IMR-90 (cell line): ENCODE data around the gene AKIRIN2. TPM values are rescaled to one million over a fixed set of nuclear protein-coding genes. Genes with fewer than 3 reads are reported as not detected.

ENCODE experiments used
- ATAC-seq: fragments of 200-7000 bp; cut with Tn5 transposase; 2 replicates; pipeline ENCODE4 v1.9.1; 2020; ENCODE audit warnings: low read depth, mild to moderate bottlenecking, moderate library complexity
- BruUV-seq: library from RNA; stranded (reverse); fragments of 400-500 nt; replicated peaks from 2 replicates; lab custom pipeline; 2021; lab: Mats Ljungman, UMichigan
- CTCF ChIA-PET: fragments of 300-600 bp; formaldehyde crosslinking; extraction: SDS; loops from one replicate; lab custom pipeline; 2021; ENCODE audit warnings: antibody characterized with exemption; lab: Yijun Ruan, JAX
- POLR2A ChIA-PET: fragments of 300-600 bp; sonication (Branson Sonifier 250); formaldehyde crosslinking; loops from one replicate; lab custom pipeline; 2022; ENCODE audit warnings: antibody characterized with exemption; ENCODE audit not compliant: unreplicated experiment; lab: Charles Lee
- DNase-seq: peaks from one replicate; pipeline ENCODE4 v3.0.0; 2013
- H2AFZ ChIP-seq: replicated peaks from 2 replicates; pipeline ENCODE3; 2013; ENCODE audit warnings: low read length, mild to moderate bottlenecking; ENCODE audit not compliant: poor library complexity
- H2AK5ac ChIP-seq: 2 replicates; pipeline ENCODE4 v1.6.1; 2013; ENCODE audit warnings: low read depth, low read length, inconsistent platforms
- H2AK9ac ChIP-seq: replicated peaks from 2 replicates; pipeline ENCODE3; 2013; ENCODE audit warnings: mild to moderate bottlenecking, low read depth, low read length, moderate library complexity; ENCODE audit not compliant: poor library complexity
- H2BK120ac ChIP-seq: 2 replicates; pipeline ENCODE4 v1.6.1; 2013; ENCODE audit warnings: low read depth, low read length, inconsistent platforms
- H2BK15ac ChIP-seq: 3 replicates; pipeline ENCODE4 v1.6.1; 2013; ENCODE audit warnings: low read depth, low read length, inconsistent platforms
- H2BK20ac ChIP-seq: 2 replicates; pipeline ENCODE4 v1.6.1; 2013; ENCODE audit warnings: low read depth, mild to moderate bottlenecking, inconsistent platforms, low read length, moderate library complexity
- H2BK5ac ChIP-seq: 2 replicates; pipeline ENCODE4 v1.6.1; 2013; ENCODE audit warnings: mild to moderate bottlenecking, low read depth, low read length, inconsistent platforms; ENCODE audit not compliant: poor library complexity, severe bottlenecking
- H3K14ac ChIP-seq: replicated peaks from 2 replicates; pipeline ENCODE4 v1.6.1; 2013; ENCODE audit warnings: low read depth, low read length, inconsistent platforms
- H3K18ac ChIP-seq: 2 replicates; pipeline ENCODE4 v1.6.1; 2013; ENCODE audit warnings: low read depth, low read length, control low read depth
- H3K23ac ChIP-seq: 2 replicates; pipeline ENCODE4 v1.6.1; 2013; ENCODE audit warnings: low read depth, low read length, inconsistent platforms
- H3K27ac ChIP-seq: 2 replicates; pipeline ENCODE4 v1.5.1; 2013; ENCODE audit warnings: mild to moderate bottlenecking, control low read depth, low read length; ENCODE audit not compliant: insufficient read depth
- H3K27me3 ChIP-seq: 2 replicates; pipeline ENCODE4 v1.6.1; 2013; ENCODE audit warnings: low read length; ENCODE audit not compliant: control insufficient read depth, insufficient read depth
- H3K36me3 ChIP-seq: 2 replicates; pipeline ENCODE4 v1.6.1; 2013; ENCODE audit warnings: low read length, mixed read lengths; ENCODE audit not compliant: control insufficient read depth, insufficient read depth
- H3K4ac ChIP-seq: 2 replicates; pipeline ENCODE4 v1.6.1; 2013; ENCODE audit warnings: low read depth, low read length, inconsistent platforms
- H3K4me1 ChIP-seq: 2 replicates; pipeline ENCODE4 v1.6.1; 2013; ENCODE audit warnings: low read length, mixed read lengths; ENCODE audit not compliant: control insufficient read depth, insufficient read depth
- H3K4me2 ChIP-seq: 2 replicates; pipeline ENCODE4 v1.6.1; 2013; ENCODE audit warnings: low read depth, mild to moderate bottlenecking, control low read depth, low read length, moderate library complexity
- H3K4me3 ChIP-seq: 2 replicates; pipeline ENCODE4 v1.5.1; 2013; ENCODE audit warnings: low read depth, mild to moderate bottlenecking, control low read depth, low read length, moderate library complexity; ENCODE audit not compliant: insufficient read depth
- H3K56ac ChIP-seq: 2 replicates; pipeline ENCODE4 v1.6.1; 2013; ENCODE audit warnings: low read length, inconsistent platforms; ENCODE audit not compliant: insufficient read depth; ENCODE audit errors: extremely low read depth
- H3K79me1 ChIP-seq, 2 experiments: 2 replicates each; pipeline ENCODE4 v1.6.1; 2013; ENCODE audit warnings: low read length in 2 of 2, inconsistent platforms in 1 of 2, low read depth in 1 of 2
- H3K9ac ChIP-seq: 2 replicates; pipeline ENCODE4 v1.6.1; 2013; ENCODE audit warnings: low read depth, low read length, control low read depth
- H3K9me1 ChIP-seq: 2 replicates; pipeline ENCODE4 v1.6.1; 2013; ENCODE audit warnings: low read length, inconsistent platforms; ENCODE audit not compliant: insufficient read depth
- H3K9me3 ChIP-seq: 2 replicates; pipeline ENCODE4 v1.6.1; 2013; ENCODE audit warnings: low read length; ENCODE audit not compliant: control insufficient read depth, insufficient read depth
- H4K20me1 ChIP-seq: 2 replicates; pipeline ENCODE4 v1.6.1; 2013; ENCODE audit warnings: low read length, inconsistent platforms; ENCODE audit not compliant: insufficient read depth
- H4K5ac ChIP-seq: 2 replicates; pipeline ENCODE4 v1.6.1; 2013; ENCODE audit warnings: mild to moderate bottlenecking, low read depth, low read length, control low read depth
- H4K8ac ChIP-seq, 2 experiments: 2 replicates each; pipeline ENCODE4 v1.6.1; 2013; ENCODE audit warnings: low read depth in 2 of 2, low read length in 2 of 2, control low read depth in 1 of 2, inconsistent platforms in 1 of 2
- H4K91ac ChIP-seq: 2 replicates; pipeline ENCODE4 v1.6.1; 2013; ENCODE audit warnings: low read depth, low read length, inconsistent platforms; ENCODE audit not compliant: insufficient read depth
- CEBPB ChIP-seq: IDR thresholded peaks from 2 replicates; pipeline ENCODE4 v1.6.1; 2012; ENCODE audit warnings: low read depth, low read length, improper control_type of control experiment
- CTCF ChIP-seq: conservative IDR thresholded peaks from 2 replicates; pipeline ENCODE4 v1.5.1; 2012; ENCODE audit warnings: mild to moderate bottlenecking, low read depth, low read length, improper control_type of control experiment
- MAFK ChIP-seq: IDR thresholded peaks from 2 replicates; pipeline ENCODE4 v1.6.1; 2012; ENCODE audit warnings: low read depth, low read length, improper control_type of control experiment
- dilution Hi-C: fragments of 300-500 bp; cut with HindIII; formaldehyde crosslinking; loops from one replicate; pipeline ENCODE4 v1.14.3; 2018; ENCODE audit warnings: low sequenced_read_pairs; ENCODE audit not compliant: unreplicated experiment
- in situ Hi-C: fragments of 300-500 bp; cut with MboI; formaldehyde crosslinking; loops from 3 replicates; pipeline ENCODE4 v1.14.3; 2019; ENCODE audit warnings: low sequenced_read_pairs, inconsistent platforms, mixed read lengths
- intact Hi-C: fragments of 100-400 bp; cut with micrococcal nuclease; formaldehyde crosslinking; loops from 2 replicates; pipeline ENCODE4 v1.10.0; 2022
- polyA plus RNA-seq, 3 experiments: library from polyadenylated mRNA; depleted of rRNA; stranded (reverse); fragments of >200 nt; gene quantifications; 2 replicates each; pipeline ENCODE4 v1.2.3, GENCODE V29; 2012; ENCODE audit warnings: low replicate concordance in 1 of 3
- total RNA-seq: library from RNA; depleted of rRNA; stranded (reverse); fragments of >200 nt; gene quantifications from 2 replicates; pipeline ENCODE4 v1.2.3, GENCODE V29; 2012

The AKIRIN2 gene
- total and polyA plus RNA-seq, 2 of the 4 experiments (the other 2 are of a cell fraction): 7.9 to 26.6 TPM

DNA sequence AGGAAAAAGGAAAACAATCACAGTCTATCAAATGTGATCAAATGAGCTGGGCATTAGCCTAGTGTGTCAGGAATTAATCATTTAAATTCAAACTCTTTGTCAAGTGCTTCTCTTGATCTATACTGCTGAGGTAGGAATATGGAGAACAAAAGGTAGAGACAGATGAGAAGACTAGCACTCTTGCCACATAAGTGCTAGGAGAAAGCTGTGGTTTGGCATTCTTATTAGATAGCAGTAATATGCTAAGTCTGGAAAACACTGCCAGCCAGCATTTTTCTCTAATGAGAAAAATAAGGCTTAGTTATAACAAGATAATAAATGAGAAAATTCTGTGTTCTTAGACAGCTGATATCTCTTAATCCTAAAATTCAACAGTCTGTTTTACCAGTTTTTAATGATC, 73.2 kb downstream of the AKIRIN2 start:
- no peaks in the 10 kb centered on the region for H4K20me1 ChIP-seq
- H4K91ac ChIP-seq: no peak overlapping the region
- peak; percentile 56; the same call in 1 of the 2 replicates for TF ChIP-seq CEBPB
- TF ChIP-seq MAFK: peak; percentile 4; the same call in 1 of the 2 replicates
- TF ChIP-seq CTCF: no peak
- no TSS peak for BruUV-seq
- no peak for ATAC-seq
- no peak overlapping the region for H2AFZ ChIP-seq
- H3K23ac ChIP-seq: no peak overlapping the region
- no peak overlapping the region for H3K4ac ChIP-seq
- no peak overlapping the region for H3K18ac ChIP-seq
- no peak overlapping the region for H2BK20ac ChIP-seq
- ChIA-PET POLR2A (no interaction called here), CTCF (no interaction called here)
- no peaks in the 10 kb centered on the region for H3K9me1 ChIP-seq
- H2AK5ac ChIP-seq: no peak overlapping the region
- peaks cover 4% of the 10 kb centered on the region for H3K36me3 ChIP-seq
- H2BK5ac ChIP-seq: no peak overlapping the region
- no peak overlapping the region for H2AK9ac ChIP-seq
- in situ Hi-C loops (no loop called here), dilution Hi-C loops (no loop called here), intact Hi-C loops (no loop called here)
- no peak overlapping the region for H3K4me3 ChIP-seq
- no peak overlapping the region for H2BK120ac ChIP-seq
- H3K14ac ChIP-seq: no peak overlapping the region
- H4K5ac ChIP-seq: no peak overlapping the region
- no peak overlapping the region for H3K27ac ChIP-seq
- H3K4me2 ChIP-seq: no peak overlapping the region
- no peak overlapping the region for H3K56ac ChIP-seq
- no peak overlapping the region for H2BK15ac ChIP-seq
- H3K27me3 ChIP-seq: no peaks in the 10 kb centered on the region
- H4K8ac ChIP-seq: no peak overlapping the region
- DNase-seq: peak; percentile 31
- H3K79me1 ChIP-seq: no peaks in the 10 kb centered on the region; a peak in 3 of 4 replicates
- no peaks in the 10 kb centered on the region for H3K9me3 ChIP-seq
- peaks cover 4% of the 10 kb centered on the region for H3K4me1 ChIP-seq
- H3K9ac ChIP-seq: no peak overlapping the region
